Erythroblast (primary cell): ENCODE results near the gene BFSP2.

ENCODE experiments used
- GATA1 ChIP-seq: IDR thresholded peaks from 2 replicates; pipeline ENCODE4 v1.6.1; 2011; ENCODE audit warnings: low read depth, mild to moderate bottlenecking, control low read depth, low read length, moderate library complexity
- POLR2A ChIP-seq: IDR thresholded peaks from 2 replicates; pipeline ENCODE4 v1.6.1; 2011; ENCODE audit warnings: mild to moderate bottlenecking, low read length

DNA sequence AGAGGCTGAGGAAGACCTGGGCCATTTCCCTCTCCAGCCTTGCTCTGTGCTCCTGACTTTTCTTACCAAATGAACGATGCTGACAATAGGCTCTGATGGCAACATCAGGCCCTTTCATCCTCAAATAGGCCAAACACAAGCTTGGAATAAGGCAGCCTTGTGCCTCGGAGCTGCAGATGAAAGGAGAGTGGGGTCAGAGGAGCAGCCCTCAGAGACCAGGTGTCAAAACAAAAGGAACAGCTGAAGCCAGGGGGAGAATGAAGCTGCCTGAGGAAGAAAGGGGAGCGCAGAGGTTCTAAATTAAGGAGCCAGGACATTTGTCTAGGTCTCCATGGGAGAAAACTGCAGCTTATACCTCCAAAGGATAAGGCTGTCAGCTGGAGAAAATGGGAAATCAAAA lies 5.1 kb downstream of the BFSP2 start:
- TF ChIP-seq POLR2A (no peak), GATA1 (no peak)
